Activated CD4-positive, CD25-positive, alpha-beta regulatory T cell treated with anti-CD3 and anti-CD28 coated beads, Interleukin-2, amount 50 U/mL, for 24 hours (primary cell): ENCODE measurements around the gene IFT81.
"Not testable (repeated sequence)": the region's sequence is repeated elsewhere in the genome, so short reads cannot be mapped to it uniquely, and the experiment has no call there.

Experiments used
- ATAC-seq, 2 donors: fragments of 150-1000 bp; cut with Tn5 transposase; one replicate each; pipeline ENCODE4 v1.10.0; 2021; ENCODE audit warnings: mild to moderate bottlenecking in 1 of 2, moderate library complexity in 1 of 2

Gene IFT81

DNA sequence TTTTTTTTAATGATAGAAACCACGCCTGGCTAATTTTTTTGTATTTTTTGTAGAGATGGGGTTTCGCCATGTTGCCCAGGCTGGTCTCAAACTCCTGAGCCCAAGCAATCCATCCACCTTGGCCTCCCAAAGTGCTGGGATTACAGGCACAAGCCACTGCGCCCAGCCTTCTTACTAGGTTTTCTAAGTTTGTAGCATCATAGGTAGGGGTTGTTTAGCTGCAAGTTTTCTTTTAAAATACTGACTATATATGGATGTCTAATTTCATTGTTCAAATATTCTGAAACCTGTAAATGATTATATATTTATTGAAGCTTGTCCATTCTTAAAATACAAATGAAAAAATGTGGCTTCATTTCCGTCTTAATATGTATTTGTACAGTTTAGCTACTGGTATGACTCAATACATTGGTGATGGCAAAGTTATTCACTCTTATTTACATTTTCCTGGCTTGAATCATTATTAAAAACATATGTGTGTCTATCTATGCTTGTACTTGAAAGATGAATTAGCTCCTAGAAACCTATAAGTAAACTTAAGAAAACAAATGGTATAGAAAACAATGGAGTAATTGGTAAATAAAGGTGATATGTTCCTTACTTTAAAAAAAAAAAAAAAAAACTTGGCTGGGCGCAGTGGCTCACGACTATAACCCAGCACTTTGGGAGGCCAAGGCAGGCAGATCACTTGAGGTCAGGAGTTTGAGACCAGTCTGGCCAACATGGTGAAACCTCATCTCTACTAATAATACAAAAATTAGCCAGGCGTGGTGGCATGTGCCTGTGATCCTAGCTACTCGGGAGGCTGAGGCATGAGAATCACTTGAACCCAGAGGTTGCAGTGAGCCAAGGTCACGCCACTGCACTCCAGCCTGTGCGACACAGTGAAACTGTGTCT lies 87.7 kb downstream of the IFT81 start:
- not testable (repeated sequence) for ATAC-seq

DNA sequence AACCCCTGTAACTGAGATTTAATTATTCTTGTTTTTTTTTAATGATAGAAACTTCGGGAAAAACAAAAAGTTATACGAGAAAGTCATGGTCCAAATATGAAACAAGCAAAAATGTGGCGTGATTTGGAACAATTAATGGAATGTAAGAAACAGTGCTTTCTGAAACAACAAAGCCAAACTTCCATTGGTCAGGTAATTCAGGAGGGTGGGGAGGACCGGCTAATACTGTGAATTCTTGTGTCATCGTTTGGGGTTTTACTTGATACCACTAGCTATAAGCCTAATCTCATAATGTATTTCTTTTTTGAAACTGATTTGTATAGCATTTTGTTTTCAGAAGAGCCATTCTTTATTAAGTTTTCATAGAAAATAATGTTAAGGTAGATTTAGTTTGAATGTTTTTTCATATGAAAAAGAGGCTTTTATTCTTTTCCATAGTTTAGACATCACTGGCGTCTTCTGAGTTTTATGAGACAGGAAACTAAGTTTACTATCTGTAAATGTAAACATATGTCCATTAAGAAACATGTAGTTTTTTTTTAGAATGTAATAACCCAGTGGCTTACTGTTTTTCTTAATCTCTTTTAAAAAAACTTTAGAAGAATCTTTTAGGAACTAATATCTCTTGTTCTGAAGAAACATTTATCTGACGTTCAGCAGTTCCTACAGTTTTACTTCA lies 94.0 kb downstream of the IFT81 start:
- no peak for ATAC-seq

DNA sequence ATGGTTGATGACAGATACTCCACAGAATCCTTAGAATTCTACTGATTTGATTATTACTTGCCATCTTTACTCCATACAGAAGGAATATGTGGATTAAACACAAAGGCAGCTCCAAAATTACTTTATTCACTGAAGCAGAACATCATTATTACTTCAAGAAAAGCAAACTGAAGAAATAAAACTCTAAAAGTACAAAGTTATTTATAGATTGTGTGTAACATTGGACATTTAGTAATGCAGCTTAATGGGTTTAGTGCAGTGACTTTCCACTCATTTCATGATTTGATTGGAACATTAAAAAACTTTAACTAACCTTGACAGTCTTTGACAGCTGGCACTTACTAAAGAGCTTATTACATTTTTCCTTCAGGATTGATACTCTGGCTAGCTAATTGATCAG lies 97.9 kb downstream of the IFT81 start:
- no peak for ATAC-seq

DNA sequence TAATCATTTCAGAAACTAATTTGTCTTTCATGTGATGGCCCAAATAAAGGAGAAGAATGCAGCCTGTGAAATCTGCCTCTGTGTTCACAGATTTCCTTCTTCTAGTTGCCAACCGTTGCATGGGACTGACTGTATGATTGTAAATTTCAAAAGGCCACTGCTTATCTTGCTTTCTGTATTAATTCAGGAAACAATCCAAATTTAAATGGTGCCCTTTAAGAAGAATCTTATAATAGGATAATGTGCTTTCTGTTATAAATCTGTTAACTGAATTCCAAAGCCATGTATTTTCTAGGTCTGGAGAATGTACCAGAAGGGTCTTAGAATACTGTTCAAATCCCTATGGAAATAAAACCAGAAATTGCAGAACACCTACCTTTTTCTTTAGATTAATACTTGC lies 98.3 kb downstream of the IFT81 start:
- ATAC-seq: no peak

DNA sequence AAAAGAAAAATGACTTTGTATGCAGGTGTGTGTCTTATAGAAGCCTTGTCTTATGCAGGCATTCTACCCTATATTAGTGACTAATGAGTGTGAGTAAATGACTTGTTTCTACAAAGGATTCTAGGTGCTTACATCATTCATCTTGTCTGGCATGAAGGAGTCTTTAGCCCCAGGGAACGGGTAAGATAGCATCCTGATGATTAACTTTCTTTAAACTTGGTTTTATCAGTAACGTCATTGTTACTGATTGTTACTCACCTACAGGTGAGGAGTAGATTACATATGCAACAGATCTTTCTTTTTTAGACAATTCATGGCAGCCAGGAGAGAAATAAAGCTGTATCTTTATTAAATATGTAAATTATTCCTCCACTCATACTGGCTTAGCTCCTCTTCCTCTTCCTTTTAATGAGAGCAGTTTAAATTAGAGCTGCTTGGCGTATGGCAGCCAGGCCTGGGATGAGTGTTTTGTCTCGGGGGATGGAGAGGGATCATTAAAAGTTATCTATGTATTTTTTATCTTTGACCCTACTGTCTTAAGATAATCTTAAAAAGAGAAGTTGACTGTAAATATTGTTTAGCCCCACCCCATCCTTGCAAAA lies 99.7 kb downstream of the IFT81 start:
- ATAC-seq: no peak

DNA sequence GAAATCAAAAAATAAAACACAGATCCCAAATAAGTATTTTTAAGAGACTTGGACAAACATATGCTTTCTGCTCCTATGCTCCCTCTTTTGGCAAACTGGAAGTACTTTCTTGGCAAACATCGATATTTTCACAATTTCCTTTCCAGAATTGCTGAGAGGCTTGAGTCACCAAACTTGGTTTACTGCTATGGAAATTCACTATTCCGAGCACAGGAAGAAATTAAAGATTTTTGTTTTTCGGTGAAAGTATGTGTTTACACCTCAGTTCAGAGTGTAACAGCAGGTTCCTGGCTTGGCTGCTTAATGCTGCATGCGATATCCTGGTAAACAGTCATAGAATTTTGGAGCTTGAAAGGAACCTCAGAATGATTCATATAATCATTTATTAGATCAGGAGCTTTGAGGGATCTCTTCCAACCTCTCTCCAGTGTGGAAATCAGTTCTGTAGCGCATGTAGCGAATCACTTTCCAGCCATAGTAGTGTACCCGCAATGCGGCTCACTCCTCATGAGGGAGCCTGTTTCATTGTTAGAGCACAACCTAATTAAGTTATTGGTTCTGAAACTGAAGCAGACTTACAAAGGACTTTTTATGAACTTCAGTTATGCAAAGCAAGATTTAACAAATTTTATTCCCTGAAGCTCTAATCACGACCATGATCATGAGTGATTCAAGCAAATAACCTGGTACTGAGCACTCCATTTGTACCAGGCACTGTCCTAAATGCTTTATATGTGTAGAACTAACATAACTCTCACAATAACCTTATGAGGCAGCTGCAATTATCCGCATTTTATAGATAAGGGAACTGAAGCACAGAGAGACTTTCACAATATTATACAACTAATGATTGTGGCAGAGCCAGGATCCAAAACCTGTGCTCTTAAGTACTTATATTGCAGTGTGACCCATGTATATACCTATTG lies 100.5 kb downstream of the IFT81 start:
- ATAC-seq: no peak

DNA sequence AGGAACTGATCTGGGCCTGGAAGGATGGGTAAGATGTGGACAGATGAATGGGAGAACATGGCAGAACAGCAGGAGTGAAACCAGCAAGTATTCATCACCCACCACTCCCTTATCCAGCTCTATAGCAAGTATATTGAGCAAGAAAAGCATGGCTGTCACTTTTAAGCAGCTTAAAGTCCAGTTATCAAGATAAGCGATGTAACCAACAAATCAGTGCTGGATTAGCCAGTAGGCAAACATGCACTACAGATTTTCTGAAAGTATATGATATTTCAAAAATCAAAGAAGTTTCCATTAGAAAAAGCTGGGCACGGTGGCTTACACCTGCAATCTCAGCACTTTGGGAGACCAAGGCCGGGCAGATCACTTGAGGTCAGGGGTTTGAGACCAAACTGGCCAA lies 103.0 kb downstream of the IFT81 start:
- no peak for ATAC-seq

DNA sequence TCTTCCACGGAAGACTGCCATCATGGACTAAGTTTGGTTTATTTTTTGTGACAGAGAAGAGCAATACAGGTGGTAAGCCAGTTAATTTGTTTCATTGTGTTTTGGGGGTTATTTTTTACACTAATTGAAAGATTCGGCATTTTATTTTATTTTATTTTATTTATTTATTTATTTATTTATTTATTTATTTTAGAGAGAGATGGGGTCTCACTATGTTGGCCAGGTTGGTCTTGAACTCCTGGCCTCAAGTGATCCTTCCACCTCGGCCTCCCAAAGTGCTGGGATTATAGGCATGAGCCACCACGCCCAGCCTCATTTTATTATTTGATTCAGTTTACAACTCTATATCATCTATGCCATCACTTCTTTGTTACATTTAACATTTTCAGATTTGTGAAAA lies 104.2 kb downstream of the IFT81 start:
- ATAC-seq: not testable (repeated sequence)

DNA sequence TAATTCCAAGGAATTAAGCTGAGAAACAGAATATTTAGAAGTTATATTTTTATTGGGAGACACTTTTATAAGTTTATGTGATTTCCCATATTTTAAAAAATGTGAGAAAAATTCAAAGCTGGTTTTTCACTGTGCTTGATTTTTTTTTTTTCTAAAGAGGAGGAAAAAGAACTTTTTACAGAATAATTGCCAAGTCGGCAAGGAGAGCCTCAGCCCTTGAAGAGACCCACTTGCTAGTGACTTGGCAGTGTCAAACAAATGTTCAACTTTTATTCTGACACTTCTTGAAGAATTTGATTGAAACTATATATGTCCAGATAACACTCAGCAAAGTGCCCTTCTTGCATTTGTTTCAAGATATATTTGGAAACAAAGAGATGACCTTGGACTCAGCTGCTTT lies 104.6 kb downstream of the IFT81 start:
- no peak for ATAC-seq

DNA sequence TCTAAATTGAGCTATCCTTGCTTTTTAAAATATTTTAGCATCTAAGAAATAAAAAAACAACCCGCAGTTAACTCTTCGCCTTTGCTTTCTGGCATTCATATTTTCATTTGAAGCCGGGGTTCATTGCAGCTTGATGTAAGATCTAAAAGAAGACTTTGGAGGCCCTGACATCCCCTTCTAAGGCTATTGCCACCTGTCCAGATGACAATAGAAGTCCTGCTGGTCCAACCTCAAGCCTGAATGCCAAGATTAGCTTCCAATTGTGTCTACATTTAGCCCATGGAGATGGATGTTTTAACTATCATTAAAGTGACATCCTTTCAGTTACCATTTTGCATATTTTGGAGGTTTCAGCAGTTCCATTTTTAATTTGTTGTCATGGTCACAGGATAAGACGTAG lies 105.3 kb downstream of the IFT81 start:
- no peak for ATAC-seq

DNA sequence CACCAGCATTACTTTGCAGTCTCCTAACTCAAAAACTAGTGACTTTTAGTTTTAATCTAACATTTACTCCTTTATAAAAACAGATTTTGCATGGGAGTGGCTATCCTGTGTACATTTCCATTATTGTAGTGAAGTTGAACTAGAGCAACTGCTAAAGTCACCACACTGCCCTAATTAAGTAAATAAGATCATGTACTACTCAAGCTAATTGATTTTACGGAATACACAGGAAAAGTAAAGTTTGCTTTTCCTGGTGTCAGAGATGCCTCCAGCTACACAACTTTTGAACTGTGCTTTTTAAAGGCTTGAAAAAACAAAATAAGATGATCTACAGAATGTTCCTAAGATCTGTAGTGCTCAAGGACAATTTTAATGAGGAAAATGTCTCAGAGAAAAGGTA lies 106.5 kb downstream of the IFT81 start:
- no peak for ATAC-seq

DNA sequence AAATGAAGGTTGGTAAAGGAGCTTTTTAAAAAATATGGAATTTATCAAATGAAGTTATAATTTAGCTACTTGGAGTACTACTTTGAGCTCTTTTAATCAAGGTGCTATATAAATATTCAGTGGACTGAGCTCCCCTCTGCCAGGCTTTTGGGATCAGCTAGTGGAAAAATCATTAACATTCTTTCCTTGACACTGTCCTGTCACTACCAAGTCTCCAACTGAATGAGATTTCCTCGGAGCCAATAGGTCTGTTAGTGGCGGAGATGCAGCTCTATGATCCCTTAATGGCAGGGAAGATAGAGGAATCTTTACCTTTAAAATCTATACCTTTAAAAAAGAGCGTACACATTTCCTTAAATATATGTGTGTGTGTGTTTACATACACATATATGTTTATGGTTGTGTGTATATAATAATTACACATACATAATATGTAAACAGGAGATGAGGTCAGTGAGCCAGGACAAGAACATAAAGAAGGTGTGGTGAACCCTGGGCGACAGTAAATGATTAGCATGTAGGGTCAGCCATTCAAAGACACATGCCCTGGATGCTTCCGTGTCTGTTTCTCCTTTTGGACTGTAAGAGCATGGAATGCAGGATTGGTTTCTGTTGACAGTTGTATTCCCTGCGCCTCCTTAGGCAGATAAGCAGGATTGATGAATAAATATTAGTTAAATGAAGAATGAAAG lies 109.2 kb downstream of the IFT81 start:
- no peak for ATAC-seq

DNA sequence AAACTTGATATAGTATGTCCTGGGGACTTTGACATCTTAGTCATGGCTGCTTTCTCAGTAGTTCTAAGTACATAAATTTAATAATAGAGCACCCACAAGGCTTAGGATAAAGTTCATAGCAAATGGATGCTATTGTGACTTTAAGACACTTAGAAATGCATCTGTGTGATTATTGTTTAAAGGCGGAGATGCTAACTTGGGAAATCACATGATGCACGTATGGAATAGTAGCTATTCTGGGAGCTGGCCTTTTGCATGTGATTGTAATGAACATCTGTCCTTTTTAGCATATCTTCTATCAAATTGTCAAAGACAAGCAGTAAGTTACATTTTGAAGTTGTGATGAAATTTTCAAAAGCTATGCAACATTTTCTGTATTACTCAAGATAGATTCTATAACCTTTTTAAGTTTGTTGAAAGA lies 110.2 kb downstream of the IFT81 start:
- ATAC-seq: no peak

DNA sequence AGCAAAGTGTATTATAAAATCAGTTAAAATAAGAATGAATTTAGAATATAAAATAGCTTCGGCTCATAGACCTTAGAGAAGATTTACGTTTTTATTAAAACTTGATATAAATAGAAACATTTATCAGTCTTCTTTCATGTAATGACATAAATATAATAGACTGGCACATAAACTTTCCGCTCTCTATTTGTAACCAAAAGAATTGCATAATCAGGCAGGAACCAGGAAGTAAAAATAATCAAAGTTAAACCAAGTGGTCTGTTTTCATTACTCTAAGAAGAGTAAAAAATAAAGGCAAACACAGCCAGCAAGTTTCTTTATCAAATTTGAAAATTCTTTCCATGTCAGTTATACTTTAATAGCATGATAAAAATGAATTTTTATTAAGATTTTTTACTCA lies 110.6 kb downstream of the IFT81 start:
- no peak for ATAC-seq

DNA sequence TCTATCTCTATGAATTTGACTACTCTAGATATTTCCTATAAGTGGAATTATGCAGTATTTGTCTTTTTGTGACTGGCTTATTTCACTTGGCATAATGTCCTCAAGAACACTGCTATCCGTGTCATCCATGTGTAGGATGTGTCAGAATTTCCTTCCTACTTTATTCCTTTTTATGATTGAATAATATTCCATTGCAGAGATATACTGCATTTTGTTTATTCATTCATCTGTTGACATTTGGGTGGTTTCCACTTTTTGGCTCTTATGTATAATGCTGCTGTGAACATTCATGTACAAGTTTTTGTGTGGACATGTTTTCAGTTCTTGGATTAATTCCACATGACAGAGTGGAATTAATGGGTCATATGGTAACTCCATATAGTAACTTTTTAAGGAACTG lies 111.2 kb downstream of the IFT81 start:
- no peak for ATAC-seq

DNA sequence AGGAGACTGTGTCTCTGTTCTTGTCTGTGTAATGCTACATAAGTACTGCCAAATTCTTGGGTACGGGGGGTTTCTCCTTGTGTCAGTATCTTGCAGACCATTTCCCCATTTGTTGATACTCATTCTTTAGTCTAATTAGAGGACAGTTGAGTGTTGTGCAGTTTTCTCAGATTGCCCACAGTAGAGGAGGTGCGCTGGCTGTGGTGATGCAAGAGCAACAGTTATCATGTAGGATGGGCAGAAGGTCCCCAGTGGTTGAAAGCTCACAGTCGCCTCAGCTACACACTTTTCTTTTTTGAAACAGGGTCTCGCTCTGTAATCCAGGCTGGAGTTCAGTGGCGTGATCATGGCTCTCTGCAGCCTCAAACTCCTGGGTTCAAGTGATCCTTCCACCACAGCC lies 119.1 kb downstream of the IFT81 start:
- ATAC-seq: no peak

DNA sequence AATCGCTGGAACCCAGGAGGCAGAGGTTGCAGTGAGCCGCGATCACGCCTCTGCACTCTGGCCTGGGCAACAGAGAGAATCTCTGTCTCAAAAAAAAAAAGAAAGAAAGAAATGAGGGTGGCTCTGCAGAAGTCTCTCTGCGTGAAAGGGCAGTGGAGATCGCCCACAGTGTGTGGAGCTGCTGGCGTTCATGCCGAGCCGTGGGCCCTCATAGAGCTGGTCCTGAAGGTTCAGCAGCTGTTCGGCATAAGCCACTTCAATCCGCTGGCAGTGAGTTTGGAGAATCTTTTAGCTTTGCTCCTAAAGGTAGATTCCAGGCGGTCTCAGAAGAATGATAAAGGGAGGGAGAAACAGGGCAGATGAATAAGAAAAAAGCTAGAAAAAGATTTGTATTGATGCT lies 120.2 kb downstream of the IFT81 start:
- no peak for ATAC-seq

DNA sequence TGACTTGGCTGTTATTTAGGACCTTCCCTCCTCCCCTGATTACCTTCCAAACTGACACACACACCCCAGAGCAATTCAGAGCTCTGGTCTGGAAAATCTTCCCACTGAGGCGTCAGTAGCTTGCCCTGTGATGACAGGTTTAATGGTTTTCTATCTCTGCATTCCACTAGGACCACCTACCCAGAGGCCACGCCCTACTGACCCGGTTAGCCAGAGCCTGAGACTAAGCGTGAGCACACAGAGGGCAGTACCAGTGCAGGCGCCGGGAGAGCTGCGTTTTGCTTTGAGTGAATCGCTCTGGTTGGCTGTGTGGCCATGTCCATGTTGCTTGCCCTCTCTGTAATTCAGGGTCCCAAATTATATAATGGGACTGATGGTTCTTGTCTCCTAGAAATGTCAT lies 120.7 kb downstream of the IFT81 start:
- ATAC-seq: no peak

DNA sequence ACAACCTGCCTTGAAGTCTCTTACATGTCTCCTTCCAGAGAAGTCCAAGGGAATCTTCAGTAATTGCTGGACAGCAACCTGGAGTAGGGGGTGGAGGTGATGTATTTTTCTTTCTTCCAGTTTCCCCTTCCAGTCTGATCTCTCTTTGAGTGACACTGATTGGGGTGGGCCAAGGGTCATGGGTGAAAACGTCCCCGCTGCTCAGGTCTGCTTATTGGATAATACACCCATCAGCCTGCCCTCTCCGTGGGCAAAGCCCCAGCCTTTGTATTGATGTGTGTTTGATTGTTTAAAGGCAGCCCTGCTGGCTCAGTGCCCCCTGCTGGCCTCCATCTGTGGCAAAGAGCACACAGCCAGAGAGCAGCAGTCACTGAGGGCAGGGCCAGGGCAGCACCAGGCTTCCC lies 121.2 kb downstream of the IFT81 start:
- peak; percentile 71 to 72 for ATAC-seq

DNA sequence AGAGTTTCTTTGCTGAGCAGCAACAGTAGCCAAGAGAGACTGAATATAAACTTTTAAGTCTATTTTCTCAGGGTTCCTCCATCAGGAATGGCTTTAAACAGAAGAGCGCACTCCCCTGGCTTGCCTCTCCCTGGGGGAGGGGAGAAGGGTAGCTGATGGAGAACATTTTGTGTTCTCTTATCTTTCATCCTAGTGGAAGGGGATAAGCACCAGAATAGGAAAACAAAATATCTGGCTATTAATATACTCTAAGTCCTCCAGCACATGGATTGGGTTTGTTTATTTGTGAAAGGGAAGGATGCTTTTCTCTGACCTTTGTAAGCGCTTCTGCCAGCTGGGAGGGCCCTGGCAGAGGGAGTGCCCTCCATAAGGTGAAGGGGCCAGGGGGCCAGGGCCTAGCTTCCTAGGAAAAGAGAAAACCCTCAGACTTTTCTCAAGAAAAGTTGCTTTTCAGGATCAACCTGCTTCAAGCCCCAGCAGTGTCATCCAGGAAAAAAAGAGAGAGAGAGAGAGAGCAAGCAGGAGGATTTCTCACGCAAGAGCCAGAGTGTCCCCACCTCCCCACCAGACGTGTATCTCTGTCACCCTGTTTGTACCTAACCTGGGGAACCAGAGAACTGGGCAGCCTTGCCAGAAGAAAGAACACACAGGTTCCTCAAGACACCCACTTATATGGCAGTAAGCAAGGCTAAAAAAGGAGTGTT lies 122.6 kb downstream of the IFT81 start:
- ATAC-seq: no peak

DNA sequence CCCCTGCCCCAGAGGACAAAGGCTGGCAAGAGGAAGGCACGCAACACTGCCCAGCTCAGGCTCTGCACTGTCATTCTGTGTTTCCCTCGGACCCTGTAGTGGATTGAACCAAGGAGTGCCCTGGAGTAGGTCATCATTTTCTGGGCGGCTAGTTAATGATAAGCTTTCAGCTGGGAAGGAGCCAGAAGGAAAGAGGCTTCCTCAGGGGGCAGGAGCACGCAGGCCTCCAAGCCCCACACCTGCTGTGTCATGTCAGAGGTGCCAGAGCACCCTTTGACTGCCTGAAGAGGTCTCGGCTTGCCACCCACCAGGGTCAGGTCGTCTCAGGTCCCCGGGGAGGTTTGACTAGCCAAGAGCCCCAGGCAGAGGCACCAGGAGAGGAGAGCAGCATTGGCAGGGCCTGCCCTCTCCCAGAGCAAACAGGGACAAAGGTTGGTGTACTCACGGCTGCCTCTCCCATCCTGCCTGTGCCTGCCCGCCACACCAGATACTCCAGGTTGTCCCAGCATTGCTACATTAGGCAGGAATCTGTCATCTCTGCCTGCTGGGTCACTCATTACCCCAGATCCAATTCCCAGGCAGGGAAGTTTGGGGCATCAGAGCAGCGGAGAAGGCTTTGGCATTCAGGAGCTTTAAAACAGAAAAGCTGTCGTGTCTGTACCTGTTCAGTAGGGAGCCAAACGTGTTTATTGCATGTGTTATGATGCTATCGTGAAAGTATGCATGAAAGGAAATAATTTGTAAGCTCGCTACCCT lies 123.4 kb downstream of the IFT81 start:
- no peak for ATAC-seq
